MCF 10A (cell line): ENCODE data around the gene ERN2. TPM values are rescaled to one million over a fixed set of nuclear protein-coding genes. Genes with fewer than 3 reads are reported as not detected.

Experiments used
- BruUV-seq: library from RNA; stranded (reverse); fragments of 400-500 nt; replicated peaks from 2 replicates; lab custom pipeline; 2021; lab: Mats Ljungman, UMichigan
- CTCF ChIA-PET: fragments of 300-600 bp; sonication (Branson Sonifier 250); formaldehyde crosslinking; extraction: SDS; loops from one replicate; lab custom pipeline; 2021; ENCODE audit warnings: antibody characterized with exemption, inconsistent platforms; lab: Yijun Ruan, JAX
- POLR2A ChIA-PET: fragments of 300-600, 350-650 bp; sonication (Branson Sonifier 250); formaldehyde crosslinking; extraction: SDS; loops from one replicate; lab custom pipeline; 2020; ENCODE audit warnings: antibody characterized with exemption, inconsistent platforms; lab: Yijun Ruan, JAX
- DNase-seq: peaks from one replicate; pipeline ENCODE4 v3.0.0-alpha.2; 2018; ENCODE audit not compliant: unreplicated experiment
- H3K27ac Mint-ChIP-seq: one replicate; pipeline ENCODE4 v1.8.0; 2022; ENCODE audit warnings: mild to moderate bottlenecking, low read depth, mixed read lengths; ENCODE audit not compliant: unreplicated experiment
- H3K27me3 Mint-ChIP-seq: one replicate; pipeline ENCODE4 v1.8.0; 2022; ENCODE audit warnings: mixed read lengths; ENCODE audit not compliant: insufficient read depth, unreplicated experiment
- H3K36me3 Mint-ChIP-seq: one replicate; pipeline ENCODE4 v1.8.0; 2022; ENCODE audit warnings: mild to moderate bottlenecking, moderate library complexity, mixed read lengths; ENCODE audit not compliant: insufficient read depth, unreplicated experiment
- H3K4me1 Mint-ChIP-seq: one replicate; pipeline ENCODE4 v1.8.0; 2022; ENCODE audit warnings: mixed read lengths; ENCODE audit not compliant: insufficient read depth, unreplicated experiment
- H3K4me3 Mint-ChIP-seq: one replicate; pipeline ENCODE4 v1.8.0; 2022; ENCODE audit warnings: mild to moderate bottlenecking, moderate library complexity, mixed read lengths; ENCODE audit not compliant: unreplicated experiment
- H3K9me3 Mint-ChIP-seq: one replicate; pipeline ENCODE4 v1.8.0; 2022; ENCODE audit warnings: mixed read lengths; ENCODE audit not compliant: unreplicated experiment
- intact Hi-C: fragments of 100-400 bp; cut with micrococcal nuclease; formaldehyde crosslinking; loops from 2 replicates; pipeline ENCODE4 v1.14.1; 2022
- total RNA-seq: library from RNA; stranded (reverse); gene quantifications from 2 replicates; pipeline ENCODE4 v1.2.3, GENCODE V29; 2022
- TF ChIP-seq, protein P1 (sequence below): fragments of 200-600 bp; IDR thresholded peaks from one replicate; pipeline ENCODE4 v1.8.0; 2022; ENCODE audit warnings: antibody characterized with exemption, mild to moderate bottlenecking; ENCODE audit not compliant: unreplicated experiment

The ERN2 gene
- total RNA-seq, 1 experiment from 2014 or later, result not detected

DNA sequence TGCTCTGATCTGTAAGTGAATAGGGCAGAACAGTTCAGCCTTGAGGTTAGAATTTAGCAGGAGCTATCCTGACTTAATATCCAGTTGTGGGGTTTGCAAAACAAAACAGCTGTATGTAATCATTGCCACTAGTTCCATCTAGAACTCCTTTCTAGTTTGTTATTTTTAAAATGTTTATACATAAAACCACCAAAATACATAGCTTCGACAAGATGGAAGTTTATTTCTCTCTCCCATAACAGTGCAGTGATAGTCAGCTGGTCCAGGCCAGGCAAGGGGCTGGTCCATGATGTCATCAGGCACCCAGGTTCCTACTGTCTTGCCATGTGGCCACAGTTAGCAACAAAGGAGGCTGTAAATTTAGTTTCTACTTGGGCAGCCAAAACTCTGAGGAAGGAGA is 44.8 kb downstream of the ERN2 start:
- ChIA-PET CTCF (interaction anchor here (0.6 to 3.9 kb wide), 3 partner anchors 10 to 913 kb away, joined by 3 to 20 read pairs (median 3); partner anchors contain the start of gene PLK1), POLR2A (interaction anchor here (1.1 to 2.2 kb wide), 4 partner anchors 9 to 26 kb away, joined by 3 to 6 read pairs (median 4); partner anchors contain the start of gene PLK1)
- Mint-ChIP-seq H3K9me3 (no peaks in the 10 kb centered on the region), H3K27ac (no peak overlapping the region), H3K36me3 (peaks cover 69% of the 10 kb centered on the region), H3K27me3 (no peaks in the 10 kb centered on the region), H3K4me3 (no peak overlapping the region), H3K4me1 (no peaks in the 10 kb centered on the region)
- TF ChIP-seq, protein P1, sequence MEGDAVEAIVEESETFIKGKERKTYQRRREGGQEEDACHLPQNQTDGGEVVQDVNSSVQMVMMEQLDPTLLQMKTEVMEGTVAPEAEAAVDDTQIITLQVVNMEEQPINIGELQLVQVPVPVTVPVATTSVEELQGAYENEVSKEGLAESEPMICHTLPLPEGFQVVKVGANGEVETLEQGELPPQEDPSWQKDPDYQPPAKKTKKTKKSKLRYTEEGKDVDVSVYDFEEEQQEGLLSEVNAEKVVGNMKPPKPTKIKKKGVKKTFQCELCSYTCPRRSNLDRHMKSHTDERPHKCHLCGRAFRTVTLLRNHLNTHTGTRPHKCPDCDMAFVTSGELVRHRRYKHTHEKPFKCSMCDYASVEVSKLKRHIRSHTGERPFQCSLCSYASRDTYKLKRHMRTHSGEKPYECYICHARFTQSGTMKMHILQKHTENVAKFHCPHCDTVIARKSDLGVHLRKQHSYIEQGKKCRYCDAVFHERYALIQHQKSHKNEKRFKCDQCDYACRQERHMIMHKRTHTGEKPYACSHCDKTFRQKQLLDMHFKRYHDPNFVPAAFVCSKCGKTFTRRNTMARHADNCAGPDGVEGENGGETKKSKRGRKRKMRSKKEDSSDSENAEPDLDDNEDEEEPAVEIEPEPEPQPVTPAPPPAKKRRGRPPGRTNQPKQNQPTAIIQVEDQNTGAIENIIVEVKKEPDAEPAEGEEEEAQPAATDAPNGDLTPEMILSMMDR, result no peak
- BruUV-seq, result no TSS peak
- intact Hi-C loops, result no loop called here
- no peak for DNase-seq

DNA sequence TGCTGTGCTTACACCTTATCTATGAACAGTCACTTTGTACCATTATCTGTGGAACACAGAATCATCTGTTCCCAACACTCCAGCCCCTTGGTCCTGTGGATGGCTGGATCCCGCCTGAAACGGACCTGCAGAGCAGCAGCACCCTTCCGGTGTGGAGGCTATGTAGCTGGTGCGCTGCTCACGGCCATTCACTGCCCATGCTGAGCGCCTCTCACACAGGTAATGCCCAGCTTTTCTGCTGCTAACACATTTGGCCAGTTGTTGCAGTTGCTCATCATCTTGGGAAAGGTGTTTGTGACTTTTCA is 45.7 kb downstream of the ERN2 start:
- BruUV-seq, result no TSS peak
- peaks cover 75% of the 10 kb centered on the region for H3K36me3 Mint-ChIP-seq
- POLR2A ChIA-PET, result interaction anchor here (0.7 to 2.2 kb wide), 4 partner anchors 10 to 25 kb away, joined by 3 to 6 read pairs (median 4); partner anchors contain the start of gene PLK1

DNA sequence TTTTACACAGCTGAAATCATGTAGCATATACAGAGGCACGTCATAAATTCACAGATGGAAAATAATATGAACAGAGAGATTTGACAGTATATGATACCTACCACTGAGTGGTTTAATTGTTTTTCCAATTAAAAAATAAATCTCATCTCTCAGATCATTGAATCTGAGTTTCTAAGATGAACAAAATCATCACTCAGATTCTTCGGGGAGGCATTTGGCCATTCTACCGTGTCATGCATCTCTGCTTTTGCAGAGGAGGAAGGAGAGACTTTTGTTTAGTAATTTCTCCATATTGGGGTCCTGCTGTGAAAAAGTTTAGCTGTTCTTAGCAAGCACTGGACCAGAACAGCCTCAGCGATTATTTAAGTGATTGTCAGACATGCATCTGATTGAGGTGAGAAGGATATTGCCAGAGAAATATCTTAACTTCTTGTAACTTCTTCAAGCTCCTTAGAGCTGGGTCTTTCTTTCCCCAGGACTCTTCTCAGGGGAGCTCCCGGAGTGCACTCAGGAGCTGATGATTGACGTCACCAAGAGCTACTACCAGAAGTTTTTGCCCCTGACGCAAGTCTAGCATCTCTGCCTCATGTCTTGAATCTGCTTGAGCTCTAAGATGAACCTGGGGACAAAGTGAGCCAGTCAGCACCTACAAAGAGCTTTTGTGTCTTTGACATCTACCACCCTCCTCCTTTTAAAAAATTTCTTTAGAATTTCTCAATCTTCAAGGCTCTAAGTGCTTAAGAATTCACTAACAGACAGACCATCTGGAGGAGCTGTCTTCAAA is 46.3 kb downstream of the ERN2 start:
- H3K27me3 Mint-ChIP-seq, result no peaks in the 10 kb centered on the region
- POLR2A ChIA-PET, result interaction anchor here (0.7 to 2.2 kb wide), 4 partner anchors 10 to 24 kb away, joined by 3 to 6 read pairs (median 4); partner anchors contain the start of gene PLK1
- TF ChIP-seq, protein P1, result no peak
- no peak overlapping the region for H3K4me3 Mint-ChIP-seq
- H3K36me3 Mint-ChIP-seq, result peaks cover 78% of the 10 kb centered on the region
- no peak overlapping the region for H3K27ac Mint-ChIP-seq
- DNase-seq, result no peak
- CTCF ChIA-PET, result interaction anchor here (3.9 kb wide), 1 partner anchor 11 kb away, joined by 20 read pairs; the partner anchor contains the start of gene PLK1
- no peaks in the 10 kb centered on the region for H3K9me3 Mint-ChIP-seq
- no peaks in the 10 kb centered on the region for H3K4me1 Mint-ChIP-seq
- no TSS peak for BruUV-seq
- intact Hi-C loops, result no loop called here

More for the DNA sequence above, 45.7 kb downstream of the ERN2 start:
- TF ChIP-seq, protein P1, result no peak
- no peak overlapping the region for H3K27ac Mint-ChIP-seq
- CTCF ChIA-PET, result interaction anchor here (0.6 to 3.9 kb wide), 3 partner anchors 10 to 355 kb away, joined by 3 to 20 read pairs (median 3); partner anchors contain the start of gene PLK1
- no peak for DNase-seq
- no peaks in the 10 kb centered on the region for H3K4me1 Mint-ChIP-seq
- H3K27me3 Mint-ChIP-seq, result no peaks in the 10 kb centered on the region
- H3K4me3 Mint-ChIP-seq, result no peak overlapping the region
- intact Hi-C loops, result no loop called here
- H3K9me3 Mint-ChIP-seq, result no peaks in the 10 kb centered on the region

DNA sequence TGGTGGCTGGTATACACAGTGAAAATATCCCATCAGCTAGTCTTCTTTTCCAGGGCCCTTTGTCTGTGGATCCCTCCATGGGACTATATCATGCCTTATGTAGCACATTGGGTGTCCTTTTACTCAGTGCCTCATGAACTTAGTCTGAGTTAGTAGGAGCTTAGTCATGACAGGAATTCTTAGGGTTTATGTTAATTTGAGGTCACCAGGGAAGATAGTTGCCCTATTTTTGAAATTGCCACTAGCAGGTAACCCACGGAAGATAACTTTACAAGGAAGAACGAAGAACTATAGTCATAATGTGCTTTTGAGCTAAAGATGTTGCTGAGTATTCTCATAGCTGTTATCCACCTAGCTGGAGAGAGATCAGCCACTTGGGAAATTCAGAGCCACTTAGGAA is 49.1 kb downstream of the ERN2 start:
- Mint-ChIP-seq H3K4me3 (no peak overlapping the region), H3K36me3 (peaks cover 93% of the 10 kb centered on the region), H3K4me1 (no peaks in the 10 kb centered on the region), H3K27ac (no peak overlapping the region), H3K9me3 (no peaks in the 10 kb centered on the region), H3K27me3 (no peaks in the 10 kb centered on the region)
- intact Hi-C loops, result no loop called here
- TF ChIP-seq, protein P1, result no peak
- DNase-seq, result no peak
- POLR2A ChIA-PET, result interaction anchor here (0.7 to 1.4 kb wide), 3 partner anchors 14 to 651 kb away, joined by 3 to 4 read pairs (median 4); no protein-coding TSS in a partner anchor
- CTCF ChIA-PET, result interaction anchor here (0.7 to 2.8 kb wide), 3 partner anchors 10 to 64 kb away, joined by 3 to 15 read pairs (median 4); partner anchors contain the start of gene PLK1
- no TSS peak for BruUV-seq
